GM19324 (cell line): ENCODE measurements around the gene TCF3.

Source experiments
- ATAC-seq: cut with Tn5 transposase; IDR thresholded peaks from one replicate; pipeline ENCODE4 v1.9.1; 2021; ENCODE audit warnings: mild to moderate bottlenecking, moderate library complexity; ENCODE audit not compliant: unreplicated experiment, low FRiP score

Gene TCF3

GRCh38 chr19:1632462-1633268 is 19.8 kb downstream of the TCF3 start:
- ATAC-seq, result no peak

GRCh38 chr19:1631557-1632100 is 20.8 kb downstream of the TCF3 start:
- ATAC-seq, result no peak

- no peak for ATAC-seq
Observed at GRCh38 chr19:1630811-1631210, 21.6 kb downstream of the TCF3 start.

DNA sequence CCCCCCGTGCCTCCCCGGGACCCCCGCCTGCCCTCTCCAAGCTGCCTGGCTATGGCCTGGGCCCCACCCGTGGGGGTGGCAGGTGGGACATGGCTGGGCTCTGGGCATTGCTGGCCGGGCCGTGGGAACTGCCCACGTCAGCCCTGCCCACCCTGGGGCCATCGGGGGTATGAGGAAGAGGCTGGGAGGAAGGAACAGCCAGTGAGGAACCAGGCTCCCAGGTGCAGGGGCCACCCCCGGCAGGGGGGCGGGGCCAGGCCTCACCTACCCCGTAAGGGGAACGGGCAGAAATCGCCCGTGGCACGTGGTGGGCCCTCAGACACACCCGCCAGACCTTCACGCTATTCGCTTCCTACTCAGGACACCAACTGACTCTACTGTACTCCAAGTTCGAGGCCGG is 22.4 kb downstream of the TCF3 start:
- no peak for ATAC-seq

DNA sequence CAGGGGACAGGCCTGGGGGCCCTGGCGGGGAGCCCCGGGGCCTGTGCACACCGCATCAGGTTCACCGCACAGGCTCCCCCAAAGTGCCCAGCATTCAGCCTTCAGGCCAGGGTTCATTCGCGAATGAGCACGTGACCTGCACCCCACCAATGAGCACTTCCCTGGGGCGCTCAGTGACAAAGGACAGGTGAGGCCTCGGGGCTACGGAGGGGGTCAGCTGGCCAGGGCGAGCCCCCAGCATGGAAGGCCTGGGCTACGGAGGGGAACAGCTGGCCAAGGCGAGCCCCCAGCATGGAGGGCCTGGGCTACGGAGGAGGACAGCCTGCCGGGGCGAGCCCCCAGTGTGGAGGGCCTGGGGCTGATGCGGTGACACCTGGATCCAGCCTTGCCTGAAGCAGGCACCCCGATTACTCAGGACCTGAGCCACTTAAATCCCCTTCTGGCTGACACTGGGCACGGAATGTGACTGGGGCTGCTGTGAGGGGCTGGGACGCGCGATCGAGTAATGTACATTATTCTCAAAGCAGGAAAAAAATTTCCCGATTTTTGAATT is 23.1 kb downstream of the TCF3 start:
- no peak for ATAC-seq

- ATAC-seq, result no peak
Observed at GRCh38 chr19:1627194-1627593, 25.2 kb downstream of the TCF3 start.

- no peak for ATAC-seq
Observed at GRCh38 chr19:1626417-1627010, 25.9 kb downstream of the TCF3 start.

DNA sequence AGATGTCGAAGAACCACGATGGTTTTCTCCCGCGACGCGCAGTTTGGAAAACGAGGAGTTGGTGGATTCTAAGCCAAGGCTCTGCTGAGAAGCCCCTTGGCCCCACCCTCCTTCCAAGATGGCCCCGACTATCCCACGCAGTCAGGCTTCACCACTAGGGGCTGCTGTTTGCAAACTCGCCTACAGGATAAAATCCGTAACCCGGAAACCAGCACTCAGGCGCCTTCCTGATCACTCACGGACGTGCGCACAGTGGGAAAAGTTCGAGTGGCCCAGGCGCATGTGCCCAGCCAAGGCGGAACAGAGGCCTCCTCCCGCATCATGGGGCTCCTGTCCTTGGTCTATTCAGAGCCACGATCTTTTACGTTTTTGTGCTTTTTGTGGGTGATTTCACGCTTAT is 28.0 kb downstream of the TCF3 start:
- ATAC-seq, result no peak

- no peak for ATAC-seq
Observed at GRCh38 chr19:1622541-1622940, 29.9 kb downstream of the TCF3 start.

- no peak for ATAC-seq
Observed at GRCh38 chr19:1622007-1622406, 30.4 kb downstream of the TCF3 start.

- ATAC-seq, result no peak
Observed at GRCh38 chr19:1621574-1621973, 30.8 kb downstream of the TCF3 start.

DNA sequence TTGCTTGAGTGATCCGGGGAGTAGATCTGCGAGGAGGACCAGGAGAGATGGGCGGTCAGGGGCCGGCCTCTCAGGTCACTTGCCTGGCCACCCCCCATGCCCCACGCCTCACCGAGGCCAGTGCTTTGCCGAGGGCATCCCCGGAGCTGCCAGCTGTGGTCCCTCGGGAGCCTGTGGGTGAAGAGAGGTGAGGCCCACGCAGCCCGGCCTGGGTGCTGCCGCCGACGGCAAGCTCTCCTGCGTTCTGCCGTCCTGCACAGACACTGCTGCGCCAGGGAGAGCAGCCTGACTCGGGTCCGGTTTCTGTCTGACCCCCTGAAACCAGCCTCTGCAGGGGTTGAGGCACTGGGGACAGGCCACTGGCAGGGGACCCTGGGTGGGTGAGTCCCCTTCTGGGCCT is 31.4 kb downstream of the TCF3 start:
- ATAC-seq, result no peak

GRCh38 chr19:1620502-1620901 is 31.9 kb downstream of the TCF3 start:
- ATAC-seq, result no peak

- no peak for ATAC-seq
Observed at GRCh38 chr19:1619703-1620102, 32.7 kb downstream of the TCF3 start.

GRCh38 chr19:1619094-1619439 is 33.3 kb downstream of the TCF3 start:
- no peak for ATAC-seq

GRCh38 chr19:1618157-1619093 is 34.0 kb downstream of the TCF3 start:
- ATAC-seq, result no peak

DNA sequence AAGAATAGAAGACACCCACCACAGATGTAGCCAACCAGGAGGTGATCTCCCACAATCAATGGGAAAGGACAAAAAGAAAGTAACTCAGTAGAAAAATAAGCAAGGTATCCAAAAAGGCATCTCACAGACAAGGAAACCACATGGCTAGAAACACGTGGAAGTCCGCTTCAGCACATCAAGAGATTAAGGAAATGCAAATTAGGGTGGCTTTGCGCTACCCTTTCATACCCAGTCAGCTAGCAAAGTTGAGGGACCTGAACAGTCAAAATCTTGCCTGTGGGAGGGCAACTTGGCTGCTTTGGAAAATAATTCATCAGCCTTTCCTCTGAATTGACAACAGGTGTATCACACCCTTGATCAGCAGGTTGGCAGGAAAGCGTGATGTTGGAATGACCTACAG is 35.5 kb downstream of the TCF3 start:
- ATAC-seq, result no peak

GRCh38 chr19:1616396-1616795 is 36.0 kb downstream of the TCF3 start:
- no peak for ATAC-seq

GRCh38 chr19:1615156-1615765 is 37.2 kb downstream of the TCF3 start:
- ATAC-seq, result no peak

- ATAC-seq, result no peak
Observed at GRCh38 chr19:1613808-1614570, 38.4 kb downstream of the TCF3 start.
